Duodenal mucosa (tissue), 2 donors: ENCODE measurements around the gene TFDP1.

Source experiments
- H3K27ac ChIP-seq: one replicate; pipeline ENCODE4 v1.7.0; 2013; ENCODE audit warnings: low read depth, low read length
- H3K27me3 ChIP-seq, 2 donors: one replicate each; pipeline ENCODE4 v1.7.0; 2013; ENCODE audit warnings: low read length in 2 of 2, control low read depth in 1 of 2; ENCODE audit not compliant: insufficient read depth in 2 of 2, control insufficient read depth in 1 of 2
- H3K36me3 ChIP-seq, 2 donors: one replicate each; pipeline ENCODE4 v1.7.0; 2013; ENCODE audit warnings: low read length in 2 of 2, control low read depth in 1 of 2; ENCODE audit not compliant: insufficient read depth in 2 of 2, control insufficient read depth in 1 of 2
- H3K4me1 ChIP-seq, 2 donors: one replicate each; pipeline ENCODE4 v1.7.0; 2013; ENCODE audit warnings: low read length in 2 of 2, control low read depth in 1 of 2; ENCODE audit not compliant: insufficient read depth in 2 of 2, control insufficient read depth in 1 of 2
- H3K4me3 ChIP-seq, 2 donors: one replicate each; pipeline ENCODE4 v1.7.0; 2013; ENCODE audit warnings: low read length in 2 of 2, low read depth in 1 of 2
- H3K9ac ChIP-seq, 2 donors: one replicate each; pipeline ENCODE4 v1.7.0; 2013; ENCODE audit warnings: low read length in 2 of 2, low read depth in 1 of 2
- H3K9me3 ChIP-seq, 2 donors: one replicate each; pipeline ENCODE4 v1.7.0; 2013; ENCODE audit warnings: low read length in 2 of 2, control low read depth in 1 of 2; ENCODE audit not compliant: control insufficient read depth in 1 of 2

Gene TFDP1

GRCh38 chr13:113630804-113631203 lies 46.3 kb downstream of the TFDP1 start:
- Histone ChIP-seq H3K9ac (no peak overlapping the region), H3K4me3 (no peak overlapping the region), H3K9me3 (no peaks in the 10 kb centered on the region), H3K27me3 (no peaks in the 10 kb centered on the region), H3K36me3 (peaks cover 24 to 76% of the 10 kb centered on the region in 2 donors), H3K27ac (no peak overlapping the region), H3K4me1 (no peaks in the 10 kb centered on the region)

DNA sequence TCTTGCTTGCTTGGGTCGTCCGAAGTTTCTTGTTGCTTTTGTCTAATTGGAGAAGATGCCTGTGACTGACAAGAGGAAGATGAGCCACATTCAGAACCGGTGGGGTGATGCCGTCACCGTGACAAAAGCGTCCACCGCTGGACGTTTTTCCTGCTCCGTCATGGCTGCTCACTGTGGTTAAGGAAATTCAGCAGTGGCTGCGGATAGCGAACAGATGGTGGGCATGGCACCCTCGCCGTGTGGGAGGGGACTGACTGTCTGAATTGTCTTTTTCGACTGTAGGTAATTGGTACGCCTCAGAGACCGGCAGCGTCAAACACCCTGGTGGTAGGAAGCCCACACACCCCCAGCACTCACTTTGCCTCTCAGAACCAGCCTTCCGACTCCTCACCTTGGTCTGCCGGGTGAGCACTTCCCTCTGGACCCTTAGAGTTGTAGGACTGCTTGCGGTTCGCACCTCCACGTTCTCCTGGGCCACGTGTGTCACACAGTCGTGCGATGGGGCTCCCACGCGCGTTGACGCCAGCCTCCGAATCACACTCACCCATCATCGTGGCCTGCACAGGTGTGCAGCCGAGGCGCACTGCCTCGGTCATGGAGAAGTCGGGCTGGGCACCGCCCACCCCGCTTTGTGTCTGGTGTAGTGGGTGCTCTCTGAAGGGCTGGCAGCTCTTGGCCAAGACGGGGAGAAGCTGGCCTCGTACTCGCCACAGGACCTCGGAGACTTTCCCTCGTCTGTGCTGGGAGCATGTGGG lies 47.0 kb downstream of the TFDP1 start:
- H3K27me3 ChIP-seq: no peaks in the 10 kb centered on the region
- H3K27ac ChIP-seq: no peak overlapping the region
- no peak overlapping the region for H3K4me3 ChIP-seq
- H3K9me3 ChIP-seq: no peaks in the 10 kb centered on the region
- H3K36me3 ChIP-seq: peaks cover 29 to 83% of the 10 kb centered on the region in 2 donors
- no peaks in the 10 kb centered on the region for H3K4me1 ChIP-seq
- H3K9ac ChIP-seq: no peak overlapping the region

DNA sequence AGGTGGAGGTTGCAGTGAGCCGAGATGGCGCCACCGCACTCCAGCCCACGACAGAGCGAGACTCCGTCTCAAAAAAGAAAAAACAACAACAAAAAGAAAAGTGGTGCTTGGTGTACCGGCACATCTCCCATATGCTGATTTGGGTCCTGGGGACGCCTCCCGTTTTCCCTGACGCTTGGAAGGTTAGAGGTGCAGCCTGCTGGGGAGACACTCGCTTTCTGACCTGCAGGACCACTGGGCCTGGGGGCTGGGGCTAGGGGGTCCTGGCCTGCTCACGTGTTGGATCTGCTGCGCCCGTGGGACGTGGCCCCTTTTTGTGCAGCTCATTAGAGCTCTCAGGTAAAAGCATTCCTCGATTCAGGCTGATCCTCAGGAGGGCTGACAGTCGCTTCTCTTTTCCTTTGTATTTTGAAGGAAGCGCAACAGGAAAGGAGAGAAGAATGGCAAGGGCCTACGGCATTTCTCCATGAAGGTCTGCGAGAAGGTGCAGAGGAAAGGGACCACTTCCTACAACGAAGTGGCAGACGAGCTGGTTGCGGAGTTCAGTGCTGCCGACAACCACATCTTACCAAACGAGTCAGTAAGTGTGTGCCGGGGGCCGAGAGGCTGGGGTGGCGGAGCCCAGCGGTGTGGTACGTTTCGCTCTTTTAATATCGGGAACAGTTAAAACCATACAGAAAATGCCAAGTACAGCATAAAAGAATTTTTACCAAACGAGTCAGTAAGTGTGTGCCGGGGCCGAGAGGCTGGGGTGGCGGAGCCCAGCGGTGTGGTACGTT lies 48.3 kb downstream of the TFDP1 start:
- H3K27me3 ChIP-seq: no peaks in the 10 kb centered on the region
- H3K27ac ChIP-seq: no peak overlapping the region
- no peak overlapping the region for H3K9ac ChIP-seq
- H3K36me3 ChIP-seq: peaks cover 43 to 91% of the 10 kb centered on the region in 2 donors
- H3K9me3 ChIP-seq: no peaks in the 10 kb centered on the region
- no peak overlapping the region for H3K4me3 ChIP-seq
- no peaks in the 10 kb centered on the region for H3K4me1 ChIP-seq

DNA sequence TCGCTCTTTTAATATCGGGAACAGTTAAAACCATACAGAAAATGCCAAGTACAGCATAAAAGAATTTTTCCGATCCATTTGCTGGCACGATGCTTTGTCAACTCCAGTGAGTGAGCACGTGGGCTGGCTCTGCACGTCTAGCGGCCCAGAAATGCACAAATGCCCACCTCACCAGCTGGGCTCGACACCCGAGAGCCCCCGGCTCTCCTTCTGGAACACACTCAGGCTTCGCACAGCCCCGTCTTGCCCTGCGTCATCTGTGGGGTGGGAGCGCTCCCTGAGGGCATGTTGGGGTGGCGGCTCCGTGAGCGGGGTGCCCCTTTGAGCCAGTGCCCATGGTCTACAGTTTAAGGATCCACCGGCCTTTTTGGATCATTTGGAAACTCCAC lies 48.9 kb downstream of the TFDP1 start:
- H3K9ac ChIP-seq: no peak overlapping the region
- no peak overlapping the region for H3K27ac ChIP-seq
- no peak overlapping the region for H3K4me3 ChIP-seq
- no peaks in the 10 kb centered on the region for H3K4me1 ChIP-seq
- no peaks in the 10 kb centered on the region for H3K9me3 ChIP-seq
- H3K36me3 ChIP-seq: peaks cover 48 to 93% of the 10 kb centered on the region in 2 donors
- H3K27me3 ChIP-seq: no peaks in the 10 kb centered on the region

- Histone ChIP-seq H3K36me3 (peaks cover 55 to 92% of the 10 kb centered on the region in 2 donors), H3K9ac (no peak overlapping the region), H3K4me1 (no peaks in the 10 kb centered on the region), H3K9me3 (no peaks in the 10 kb centered on the region), H3K27me3 (no peaks in the 10 kb centered on the region), H3K27ac (no peak overlapping the region), H3K4me3 (no peak overlapping the region)
Observed at GRCh38 chr13:113634279-113635047, 49.9 kb downstream of the TFDP1 start.

DNA sequence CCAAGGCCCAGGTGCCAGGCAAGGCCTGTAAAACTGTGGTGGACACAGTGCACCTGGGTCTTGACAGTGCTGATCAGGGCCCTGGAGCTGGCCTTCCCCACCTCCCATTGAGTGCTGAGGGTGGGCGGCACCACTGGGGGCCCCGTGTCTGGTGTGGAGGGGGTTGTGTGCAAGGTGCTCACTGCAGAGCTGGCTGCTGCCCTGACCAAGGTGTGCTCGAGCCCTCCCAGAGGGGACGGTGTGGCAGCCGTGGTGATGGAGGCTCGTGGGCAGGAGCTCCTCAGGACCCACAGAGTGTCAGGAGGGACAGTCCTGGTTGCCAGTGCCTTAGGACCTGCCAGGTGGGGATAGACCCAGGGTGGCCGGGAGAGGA lies 50.5 kb downstream of the TFDP1 start:
- no peaks in the 10 kb centered on the region for H3K4me1 ChIP-seq
- no peak overlapping the region for H3K4me3 ChIP-seq
- no peaks in the 10 kb centered on the region for H3K27me3 ChIP-seq
- H3K9ac ChIP-seq: no peak overlapping the region
- H3K9me3 ChIP-seq: no peaks in the 10 kb centered on the region
- no peak overlapping the region for H3K27ac ChIP-seq
- H3K36me3 ChIP-seq: peaks cover 56 to 92% of the 10 kb centered on the region in 2 donors

DNA sequence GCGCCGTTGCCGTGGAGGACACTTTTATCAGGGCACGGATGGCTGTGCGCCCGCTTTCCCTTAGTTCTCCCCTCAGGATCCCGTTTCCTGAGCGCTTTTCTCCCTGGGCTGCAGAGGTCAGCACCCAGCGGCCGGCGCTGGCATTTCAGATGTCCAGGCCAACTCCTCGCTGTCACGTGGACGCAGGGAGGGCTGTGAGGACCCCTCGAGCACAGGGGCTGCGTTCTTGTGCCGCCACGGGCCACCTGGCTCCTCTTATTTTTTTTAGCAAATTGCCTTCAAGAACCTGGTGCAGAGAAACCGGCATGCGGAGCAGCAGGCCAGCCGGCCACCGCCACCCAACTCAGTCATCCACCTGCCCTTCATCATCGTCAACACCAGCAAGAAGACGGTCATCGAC lies 51.2 kb downstream of the TFDP1 start:
- Histone ChIP-seq H3K9me3 (no peaks in the 10 kb centered on the region), H3K27ac (no peak overlapping the region), H3K27me3 (no peaks in the 10 kb centered on the region), H3K4me3 (no peak overlapping the region), H3K9ac (no peak overlapping the region), H3K36me3 (peaks cover 56 to 97% of the 10 kb centered on the region in 2 donors), H3K4me1 (no peaks in the 10 kb centered on the region)

DNA sequence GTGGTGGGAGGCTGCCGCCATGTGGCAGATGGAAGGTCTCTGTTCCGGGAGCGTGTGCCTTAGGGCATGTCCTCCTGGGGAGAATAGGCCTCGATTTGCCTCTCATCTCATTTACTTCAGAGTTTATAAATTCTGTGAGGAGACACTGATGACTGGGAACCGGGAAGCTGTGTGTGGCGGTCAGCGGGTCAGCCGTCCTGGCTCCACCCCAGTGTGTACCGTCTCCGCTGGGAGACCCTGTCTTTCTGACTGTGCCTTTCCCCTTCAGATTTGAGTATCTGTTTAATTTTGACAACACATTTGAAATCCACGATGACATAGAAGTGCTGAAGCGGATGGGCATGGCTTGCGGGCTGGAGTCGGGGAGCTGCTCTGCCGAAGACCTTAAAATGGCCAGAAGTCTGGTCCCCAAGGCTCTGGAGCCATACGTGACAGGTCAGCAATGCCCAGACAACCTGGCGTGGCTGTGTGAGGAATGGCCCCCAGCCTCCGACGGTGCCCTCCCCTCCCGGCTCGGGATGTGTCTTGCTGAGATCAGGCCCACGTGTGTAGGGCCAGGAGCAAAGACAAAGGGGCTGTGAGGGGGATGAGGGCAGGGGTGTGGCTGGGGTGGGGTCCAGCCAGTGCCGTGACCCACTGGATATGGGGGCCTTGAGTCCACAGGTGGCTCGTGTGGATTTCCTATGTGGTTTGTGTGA lies 51.9 kb downstream of the TFDP1 start:
- Histone ChIP-seq H3K4me1 (no peaks in the 10 kb centered on the region), H3K9me3 (no peaks in the 10 kb centered on the region), H3K4me3 (no peak overlapping the region), H3K27me3 (no peaks in the 10 kb centered on the region), H3K27ac (no peak overlapping the region), H3K36me3 (peaks cover 56 to 92% of the 10 kb centered on the region in 2 donors), H3K9ac (no peak overlapping the region)

DNA sequence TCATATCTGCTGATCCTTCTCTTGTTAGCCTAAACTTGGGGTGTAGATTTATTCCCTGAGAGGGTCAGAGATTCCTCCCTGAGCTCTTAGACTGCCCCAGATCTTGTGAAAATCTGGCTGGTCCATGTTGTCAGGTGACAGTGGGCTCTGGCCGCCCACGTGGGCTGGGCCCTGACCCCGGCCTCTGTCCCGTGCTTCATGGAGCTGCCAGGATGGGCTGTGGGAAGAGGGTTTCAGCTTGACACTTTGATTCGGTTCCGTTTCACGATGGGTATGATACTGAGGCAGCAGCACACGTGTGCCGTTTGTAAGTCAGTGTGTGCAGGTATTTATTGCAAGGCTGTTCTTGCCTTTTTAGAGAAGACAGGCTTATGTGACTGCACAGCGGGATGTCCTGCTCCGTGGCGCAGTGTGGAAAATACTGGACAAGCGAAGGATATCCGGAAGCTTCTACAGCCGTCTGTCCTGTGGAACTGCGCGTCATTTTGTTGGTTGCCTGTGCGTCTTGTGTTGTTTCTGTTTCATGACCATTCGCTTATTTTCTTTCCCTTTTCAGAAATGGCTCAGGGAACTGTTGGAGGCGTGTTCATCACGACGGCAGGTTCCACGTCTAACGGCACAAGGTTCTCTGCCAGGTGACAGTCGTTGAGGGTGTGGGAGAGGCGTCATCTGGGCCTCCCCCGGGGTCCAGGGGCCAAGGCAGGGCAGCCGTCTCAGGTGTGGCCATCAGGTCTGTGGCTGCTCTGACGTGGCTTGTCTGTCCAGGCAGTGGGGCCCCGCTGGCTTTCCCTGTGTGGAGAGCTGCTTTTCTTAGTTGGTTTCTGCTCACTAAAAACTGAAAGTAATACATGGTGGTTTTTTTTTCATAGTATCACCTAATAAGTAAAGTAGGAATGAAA lies 53.0 kb downstream of the TFDP1 start:
- H3K4me1 ChIP-seq: no peaks in the 10 kb centered on the region
- H3K9me3 ChIP-seq: no peaks in the 10 kb centered on the region
- H3K4me3 ChIP-seq: no peak overlapping the region
- H3K27ac ChIP-seq: no peak overlapping the region
- no peaks in the 10 kb centered on the region for H3K27me3 ChIP-seq
- H3K9ac ChIP-seq: no peak overlapping the region
- H3K36me3 ChIP-seq: peaks cover 47 to 85% of the 10 kb centered on the region in 2 donors
